Measurements from ENCODE around the gene DNMT3A. TPM values are rescaled to one million over a fixed set of nuclear protein-coding genes. Genes with fewer than 3 reads are reported as not detected.

Gene DNMT3A
- total and polyA plus RNA-seq, 2 donors (not counting 3 experiments of a cell fraction or from before 2014, with no cell fraction given), result 23.3 to 71.7 TPM

GRCh38 chr2:25302758-25303375 lies 38.9 kb downstream of the DNMT3A start:
- no TSS peak for BruUV-seq (replicated peaks)
- Histone ChIP-seq H3K36me3 (ENCODE audit: control insufficient read depth in 2 of 2, extremely low read depth in 1 of 2, insufficient read depth in 2 of 2, low read length in 2 of 2) (peaks cover 0 to 12% of the 10 kb centered on the region in 2 experiments), H3K4me2 (ENCODE audit: insufficient read depth, low read length) (no peak overlapping the region), H3K27ac (ENCODE audit: insufficient read depth, low read depth, low read length) (no peak overlapping the region), H3K4me1 (ENCODE audit: control insufficient read depth, extremely low read depth, insufficient read depth, low read length) (peaks cover 7% of the 10 kb centered on the region), H3K79me2 (ENCODE audit: control insufficient read depth, insufficient read depth, low read length) (no peaks in the 10 kb centered on the region), H3K9me1 (replicated peaks; ENCODE audit: control insufficient read depth, extremely low read depth, insufficient read depth, low read length) (no peaks in the 10 kb centered on the region), H3K9me3 (replicated peaks; ENCODE audit: control insufficient read depth, insufficient read depth, low read length) (no peaks in the 10 kb centered on the region), H4K20me1 (replicated peaks; ENCODE audit: control insufficient read depth, extremely low read depth, insufficient read depth, low read length) (no peaks in the 10 kb centered on the region), H3K4me3 (replicated peaks in 1 of 3; ENCODE audit: insufficient read depth in 1 of 3, low read depth in 1 of 3, low read length in 3 of 3) (no peak overlapping the region), H3K9ac (replicated peaks; ENCODE audit: extremely low read depth, insufficient read depth, low read length) (no peak overlapping the region), H2AFZ (ENCODE audit: low read depth, low read length) (no peak overlapping the region), H3K27me3 (ENCODE audit: control insufficient read depth in 2 of 2, insufficient read depth in 2 of 2, low read length in 2 of 2) (no peaks in the 10 kb centered on the region)
- CTCF ChIA-PET, result interaction anchor here (1.8 kb wide), 1 partner anchor 25 kb away, joined by 5 read pairs; no protein-coding TSS in a partner anchor
- dilution Hi-C loops (cut with MboI; ENCODE audit: extremely low pct_ligation_motif_present, low sequenced_read_pairs) (no loop called here), intact Hi-C loops (cut with micrococcal nuclease) (no loop called here)
- DNase-seq (ENCODE audit: low read depth, low spot score), result no peak
- POLR2A ChIA-PET, result no interaction called here
- TF ChIP-seq MAX (IDR thresholded peaks at IDR 0.05; ENCODE audit: insufficient read depth, insufficient read length) (no peak), CTCF (IDR thresholded peaks at IDR 0.05; ENCODE audit: extremely low read depth in 1 of 2, insufficient read depth in 1 of 2, low read depth in 1 of 2, low read length in 2 of 2) (no peak), POLR2AphosphoS5 (IDR thresholded peaks at IDR 0.05; ENCODE audit: insufficient read depth, low read depth, low read length) (no peak), GATA2 (IDR thresholded peaks at IDR 0.05; ENCODE audit: insufficient read depth, insufficient read length, low read depth, low read length) (no peak), MYC (IDR thresholded peaks at IDR 0.05; ENCODE audit: low read depth, low read length) (no peak), FOS (IDR thresholded peaks at IDR 0.05; ENCODE audit: borderline replicate concordance, insufficient read depth, low read length) (no peak), EZH2 (IDR thresholded peaks at IDR 0.05; ENCODE audit: borderline replicate concordance, low read depth, low read length, severe bottlenecking) (no peak), JUN (IDR thresholded peaks at IDR 0.05; ENCODE audit: borderline replicate concordance, insufficient read depth, insufficient read length, low read depth) (no peak), POLR2A (IDR thresholded peaks at IDR 0.05; ENCODE audit: low read depth, low read length) (no peak)
- FAIRE-seq, result no peak
